HG03565 (cell line): Measurements from ENCODE around the gene PPP1R37.

Experiments used
- ATAC-seq: cut with Tn5 transposase; IDR thresholded peaks from one replicate; pipeline ENCODE4 v1.9.1; 2021; ENCODE audit warnings: mild to moderate bottlenecking, moderate library complexity; ENCODE audit not compliant: unreplicated experiment

Gene PPP1R37

GRCh38 chr19:45136507-45137178 is 43.7 kb downstream of the PPP1R37 start:
- ATAC-seq: no peak

GRCh38 chr19:45137179-45137761 is 44.3 kb downstream of the PPP1R37 start:
- ATAC-seq: peak; percentile 60

- no peak for ATAC-seq
These were observed 45.3 kb downstream of the PPP1R37 start for GRCh38 chr19:45138303-45138751.

DNA sequence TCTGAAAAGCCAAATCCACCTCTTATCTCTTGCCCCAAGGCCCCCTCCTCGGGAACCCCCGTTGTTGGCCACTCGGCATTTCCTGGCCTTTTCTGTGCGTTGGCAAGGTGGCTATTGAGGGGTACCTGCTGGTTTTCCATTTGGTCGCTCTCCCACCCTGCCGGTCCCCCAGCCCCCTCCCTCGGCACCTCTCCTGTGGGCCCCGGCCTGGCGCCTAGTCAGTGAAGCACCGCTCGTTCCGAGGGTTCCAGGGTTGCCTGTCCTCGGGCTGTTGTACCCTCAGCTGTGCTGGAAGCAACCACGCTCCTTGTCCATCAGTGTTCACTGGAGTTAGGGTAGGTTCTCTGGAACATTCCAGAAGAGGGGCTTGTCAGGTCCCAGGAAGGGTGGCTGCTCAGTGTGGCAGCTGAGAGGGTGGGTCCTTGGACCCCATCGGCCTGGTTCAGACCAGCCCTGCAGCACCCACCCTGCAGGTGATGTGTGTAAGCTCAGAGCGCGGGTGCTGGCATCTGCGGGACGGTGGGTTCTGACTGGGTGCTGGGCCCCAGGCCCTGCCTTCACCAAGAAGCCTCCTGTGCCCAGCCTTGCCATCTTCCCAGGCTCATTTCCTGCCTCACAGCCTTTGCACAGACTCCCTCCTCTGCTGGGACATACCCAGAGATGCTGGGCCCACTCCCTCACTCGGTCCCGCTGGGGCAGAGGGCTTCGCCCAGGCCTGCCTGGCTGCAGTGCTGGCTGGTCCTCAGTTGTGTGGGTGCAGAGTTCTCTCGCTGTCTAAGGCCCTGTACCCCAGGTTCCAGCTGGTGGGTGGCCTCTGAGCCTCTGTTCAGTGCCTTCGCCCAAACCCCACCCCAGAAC is 46.5 kb downstream of the PPP1R37 start:
- no peak for ATAC-seq

DNA sequence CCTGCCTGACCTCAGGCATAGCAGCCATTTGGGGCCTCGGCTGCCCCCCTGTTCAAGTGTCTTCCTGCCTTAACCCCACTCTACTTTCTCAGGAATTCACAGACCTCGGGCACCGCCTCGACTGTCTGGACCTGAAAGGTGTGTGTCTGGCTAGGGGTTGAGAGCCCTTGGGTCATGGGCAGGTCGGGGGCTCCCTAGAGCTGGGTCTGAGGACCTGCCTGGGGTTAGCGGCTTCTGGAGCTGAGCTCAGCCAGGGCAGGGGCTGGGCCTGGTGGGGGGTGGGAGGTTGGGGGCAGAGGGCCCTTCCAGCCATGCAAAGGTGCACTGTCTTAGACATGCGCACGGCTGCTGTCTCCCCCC is 47.1 kb downstream of the PPP1R37 start:
- no peak for ATAC-seq

DNA sequence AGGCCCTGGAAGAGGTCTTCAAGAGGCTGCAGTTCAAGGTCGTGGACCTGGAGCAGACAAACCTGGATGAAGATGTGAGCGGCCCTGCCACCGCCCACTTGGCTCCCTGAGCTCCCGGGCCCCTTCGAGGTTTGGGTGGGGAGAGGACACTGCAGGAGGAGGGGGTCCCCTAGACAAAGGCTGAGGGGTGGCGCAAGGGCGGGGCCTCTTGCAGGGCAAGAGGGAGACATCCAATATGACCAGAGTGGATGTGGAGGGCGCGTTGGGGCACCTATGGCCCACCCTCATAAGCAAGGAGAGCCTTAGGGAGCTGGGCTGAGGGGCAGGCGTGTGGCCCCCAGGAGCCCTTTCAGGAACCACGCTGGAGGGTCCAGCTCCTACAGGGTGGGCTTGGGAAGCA is 47.6 kb downstream of the PPP1R37 start:
- no peak for ATAC-seq

DNA sequence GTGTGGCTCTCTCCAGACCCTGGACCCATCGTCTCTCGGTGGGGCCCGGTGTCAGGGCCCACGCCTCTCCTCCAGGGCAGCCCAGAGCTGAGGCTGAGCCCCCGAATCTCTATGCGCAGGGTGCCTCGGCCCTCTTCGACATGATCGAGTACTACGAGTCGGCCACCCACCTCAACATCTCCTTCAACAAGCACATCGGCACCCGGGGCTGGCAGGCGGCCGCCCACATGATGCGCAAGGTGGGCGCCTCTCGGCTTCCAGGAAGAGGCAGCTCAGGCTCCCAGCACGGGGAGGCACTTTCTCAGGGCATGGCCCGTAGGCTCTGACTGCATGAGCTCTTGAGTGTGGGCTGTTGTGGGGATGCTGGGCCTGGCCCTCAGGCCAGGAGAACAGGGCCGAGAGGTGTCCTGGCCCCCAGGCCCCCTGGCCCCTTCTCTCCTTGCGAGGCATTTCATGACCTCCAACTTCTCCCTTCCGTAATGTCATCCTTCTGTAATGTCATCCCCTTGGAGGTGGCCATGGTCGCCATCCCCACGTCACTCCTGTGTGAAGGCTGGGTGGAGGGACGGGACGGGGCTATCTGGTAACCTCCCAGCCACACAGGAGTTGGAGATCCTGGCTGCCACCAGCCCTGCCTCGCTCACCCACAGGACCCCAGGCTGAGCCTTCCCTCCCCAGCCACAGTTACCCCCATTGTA is 48.4 kb downstream of the PPP1R37 start:
- no peak for ATAC-seq

- no peak for ATAC-seq
These were observed 49.2 kb downstream of the PPP1R37 start for GRCh38 chr19:45142016-45142725.

- ATAC-seq: no peak
These were observed 49.7 kb downstream of the PPP1R37 start for GRCh38 chr19:45142726-45143110.

- ATAC-seq: no peak
These were observed 51.7 kb downstream of the PPP1R37 start for GRCh38 chr19:45144431-45145269.

DNA sequence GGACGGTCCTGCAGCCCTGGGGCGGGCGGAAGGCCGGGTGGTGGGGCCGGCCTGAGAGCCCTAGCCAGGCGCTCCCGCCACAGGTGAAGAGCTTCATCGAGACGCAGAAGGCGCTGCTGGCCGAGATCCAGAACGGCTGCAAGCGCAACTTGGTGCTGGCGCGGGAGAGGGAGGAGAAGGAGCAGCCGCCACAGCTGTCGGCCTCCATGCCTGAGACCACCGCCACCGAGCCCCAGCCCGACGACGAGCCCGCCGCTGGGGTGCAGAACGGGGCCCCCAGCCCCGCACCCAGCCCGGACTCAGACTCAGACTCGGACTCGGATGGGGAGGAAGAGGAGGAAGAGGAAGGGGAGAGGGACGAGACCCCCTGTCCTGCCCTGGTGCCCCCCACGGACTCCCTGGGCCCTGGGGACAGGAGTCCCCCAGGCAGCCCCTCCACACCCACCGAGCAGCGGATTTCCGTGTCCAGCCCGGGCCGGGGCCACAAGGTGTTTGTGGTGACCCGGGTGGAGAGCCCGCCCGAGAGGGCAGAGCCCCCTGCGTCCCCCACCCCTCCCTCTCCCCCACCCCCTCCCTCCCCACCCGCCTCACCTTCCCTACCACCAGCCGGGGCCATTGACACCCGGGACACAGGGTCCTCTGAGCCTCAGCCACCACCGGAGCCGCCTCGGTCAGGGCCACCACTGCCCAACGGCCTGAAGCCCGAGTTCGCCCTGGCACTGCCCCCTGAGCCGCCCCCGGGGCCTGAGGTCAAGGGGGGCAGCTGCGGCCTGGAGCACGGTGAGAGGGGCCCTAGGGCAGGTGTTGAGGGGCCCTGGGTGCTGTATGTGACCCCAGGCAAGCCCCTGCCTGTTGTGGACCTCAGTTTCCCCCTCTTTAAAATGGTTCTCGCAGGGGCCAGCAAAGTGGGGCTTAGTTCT is 52.6 kb downstream of the PPP1R37 start:
- no peak for ATAC-seq

DNA sequence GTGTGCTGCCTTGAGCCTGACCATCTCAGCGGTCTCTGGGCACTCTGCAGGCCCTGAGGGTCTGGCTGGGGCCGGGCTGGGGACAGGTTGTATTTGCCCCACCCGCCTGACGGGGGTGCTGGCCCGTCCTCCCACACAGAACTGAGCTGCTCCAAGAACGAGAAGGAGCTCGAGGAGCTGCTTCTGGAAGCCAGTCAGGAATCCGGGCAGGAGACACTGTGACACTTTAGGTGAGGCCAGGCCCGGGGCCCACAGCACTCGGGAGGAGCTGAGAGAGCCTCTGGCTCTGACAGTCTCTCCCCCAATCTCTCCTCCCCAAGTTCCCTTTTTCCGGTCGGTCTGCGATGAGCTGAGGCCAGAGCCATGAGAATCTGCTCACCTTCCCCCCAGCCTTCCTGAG is 53.3 kb downstream of the PPP1R37 start:
- no peak for ATAC-seq

DNA sequence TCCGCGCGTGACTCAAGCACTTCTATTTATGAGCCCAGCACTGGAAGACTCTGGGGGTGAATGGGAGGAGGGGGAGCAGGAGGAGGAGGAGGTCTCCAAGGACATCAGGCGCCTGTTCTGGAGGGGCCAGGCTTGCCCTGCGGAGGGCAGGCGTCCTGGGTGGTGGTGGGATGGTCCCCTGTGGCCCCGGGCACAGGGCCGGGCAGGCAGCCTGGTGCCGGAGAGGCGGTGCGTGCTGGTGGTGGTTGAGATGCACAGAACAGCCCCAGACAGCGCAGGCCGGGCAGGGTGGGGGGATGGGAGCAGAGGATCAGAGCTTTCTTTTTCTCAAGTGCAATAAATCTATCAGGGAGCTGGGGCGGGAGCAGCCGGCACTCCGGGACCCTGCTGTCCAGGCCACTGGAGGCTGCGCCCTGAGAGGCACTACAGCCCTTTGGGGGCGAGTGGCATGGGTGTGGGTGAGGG is 53.8 kb downstream of the PPP1R37 start:
- ATAC-seq: no peak

DNA sequence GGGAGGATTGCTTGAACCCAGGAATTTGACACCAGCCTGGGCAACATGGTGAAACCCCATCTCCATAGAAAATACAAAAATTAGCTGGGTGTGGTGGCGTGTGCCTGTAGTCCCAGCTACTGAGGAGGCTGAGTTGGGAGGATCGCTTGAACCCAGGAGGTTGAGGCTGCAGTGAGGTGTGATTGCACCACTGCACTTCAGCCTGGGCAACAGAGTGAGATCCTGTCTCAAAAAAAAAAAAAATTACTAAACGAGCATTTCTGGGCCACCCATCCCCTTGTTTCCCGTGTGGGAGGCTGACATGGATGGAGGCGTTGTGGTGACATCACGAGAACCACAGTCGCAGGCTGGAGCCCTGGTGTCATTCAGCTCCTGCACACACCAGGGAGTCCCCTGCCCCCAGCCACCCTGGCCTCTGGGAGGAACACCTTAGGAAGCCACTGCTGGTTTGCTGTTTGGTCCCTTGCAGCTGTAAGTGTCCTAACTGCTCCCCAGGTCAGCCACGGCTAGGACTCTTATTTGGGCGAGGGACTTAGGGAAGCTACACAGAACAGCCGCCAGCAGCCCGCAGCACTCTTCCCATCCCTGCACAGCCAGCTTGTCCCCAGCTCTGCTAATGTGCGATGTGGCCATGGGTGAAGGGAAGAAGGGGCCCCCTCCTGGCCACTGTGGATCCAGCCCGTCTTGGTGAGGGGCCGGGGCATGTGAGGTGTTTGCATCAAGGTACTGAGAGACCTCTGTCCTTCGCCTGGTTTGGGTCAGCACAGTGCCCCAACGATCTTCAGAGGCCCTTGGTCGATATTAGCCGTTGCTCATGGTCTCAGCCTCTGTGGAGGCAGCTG is 55.1 kb downstream of the PPP1R37 start:
- no peak for ATAC-seq

- no peak for ATAC-seq
These were observed 56.1 kb downstream of the PPP1R37 start for GRCh38 chr19:45149129-45149528.

DNA sequence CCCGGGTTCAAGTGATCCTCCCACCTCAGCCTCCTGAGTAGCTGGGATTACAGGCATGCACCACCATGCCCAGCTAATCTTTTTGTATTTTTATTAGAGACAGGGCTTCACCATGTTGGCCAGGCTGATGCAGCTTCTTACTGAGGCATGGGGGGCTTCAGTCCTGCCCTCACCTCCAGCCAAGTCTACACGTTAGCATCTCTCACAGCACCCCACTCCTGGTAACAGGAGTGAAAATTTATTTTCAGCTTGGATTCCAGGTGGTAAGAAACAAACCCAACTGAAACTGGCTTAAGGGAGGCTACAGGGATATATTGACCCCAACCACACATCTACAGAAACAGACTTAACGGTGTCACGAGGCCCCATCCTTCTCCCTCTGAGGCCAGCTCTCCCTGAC is 57.2 kb downstream of the PPP1R37 start:
- ATAC-seq: no peak

DNA sequence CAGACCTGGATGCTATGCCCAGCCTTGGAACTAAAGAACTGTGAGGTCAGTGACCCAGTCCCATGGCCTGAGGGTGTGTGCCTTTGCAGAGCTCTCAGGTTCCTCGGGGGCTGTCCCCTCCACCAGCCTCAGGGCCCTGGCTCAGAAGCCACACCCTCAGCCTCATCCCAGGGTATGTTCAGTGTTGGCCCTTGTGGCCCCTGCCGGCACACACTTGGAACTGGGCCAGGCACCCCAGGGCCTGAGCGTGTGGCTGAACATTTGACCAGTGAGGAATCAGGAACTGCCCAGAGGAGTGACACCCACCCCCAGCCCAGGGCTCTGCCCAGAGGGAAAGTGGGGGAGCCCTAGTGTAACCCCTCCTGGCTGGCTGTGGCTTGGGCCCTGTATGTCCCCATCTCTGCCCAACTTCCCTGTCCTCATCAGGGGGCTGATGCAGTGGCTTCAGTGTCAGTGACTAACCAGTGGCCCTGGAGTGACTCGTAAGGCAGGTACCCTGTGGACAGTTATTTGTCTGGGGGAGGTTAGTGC is 57.8 kb downstream of the PPP1R37 start:
- no peak for ATAC-seq

- no peak for ATAC-seq
These were observed 58.3 kb downstream of the PPP1R37 start for GRCh38 chr19:45151320-45151719.
